Muscle of back (tissue), 11 donors: ENCODE results near the gene VWF. TPM values are rescaled to one million over a fixed set of nuclear protein-coding genes. Genes with fewer than 3 reads are reported as not detected.
A peak's percentile ranks its signal among the peaks of the same experiment; 100 is the strongest.
"Not testable (repeated sequence)": the region's sequence is repeated elsewhere in the genome, so short reads cannot be mapped to it uniquely, and the experiment has no call there.

Source experiments
- DNase-seq, 3 donors: peaks; one replicate each; pipeline versions ENCODE4 v3.0.0 to v3.0.0-alpha.2; 2013
- polyA plus RNA-seq, 10 donors: library from polyadenylated mRNA; unstranded; fragments of 120-200 nt; gene quantifications; one replicate each; pipeline ENCODE4 v1.2.1, GENCODE V29; 2013; ENCODE audit not compliant: insufficient read length in 10 of 10

Gene VWF
- polyA plus RNA-seq, 10 donors: 45.0 to 94.1 (median 61.6) TPM

GRCh38 chr12:6146509-6146908 is 22.0 kb upstream of the VWF start:
- DNase-seq: no peak

GRCh38 chr12:6145564-6145963 is 21.1 kb upstream of the VWF start:
- DNase-seq: no peak

GRCh38 chr12:6143303-6143675 is 18.8 kb upstream of the VWF start:
- no peak for DNase-seq

- not testable (repeated sequence) for DNase-seq
Observed at GRCh38 chr12:6142368-6143302, 18.2 kb upstream of the VWF start.

GRCh38 chr12:6141731-6142367 is 17.4 kb upstream of the VWF start:
- DNase-seq: not testable (repeated sequence)

- DNase-seq: peak in 1 of 3 donors; percentile 37
Observed at GRCh38 chr12:6140651-6141447, 16.4 kb upstream of the VWF start.

- no peak for DNase-seq
Observed at GRCh38 chr12:6135071-6135470, 10.6 kb upstream of the VWF start.

- no peak for DNase-seq
Observed at GRCh38 chr12:6133642-6134041, 9.2 kb upstream of the VWF start.

- no peak for DNase-seq
Observed at GRCh38 chr12:6132496-6132895, 8.0 kb upstream of the VWF start.

- peak in 1 of 3 donors; percentile 33 for DNase-seq
Observed at GRCh38 chr12:6125310-6125608, 789 bp upstream of the VWF start.

GRCh38 chr12:6123258-6123657 is 1.2 kb downstream of the VWF start:
- no peak for DNase-seq

GRCh38 chr12:6122201-6122600 is 2.3 kb downstream of the VWF start:
- no peak for DNase-seq

- DNase-seq: no peak
Observed at GRCh38 chr12:6120796-6121473, 3.5 kb downstream of the VWF start.

GRCh38 chr12:6118891-6119568 is 5.4 kb downstream of the VWF start:
- no peak for DNase-seq

GRCh38 chr12:6116471-6117021 is 7.9 kb downstream of the VWF start:
- peak in 1 of 3 donors; percentile 31 for DNase-seq

- DNase-seq: no peak
Observed at GRCh38 chr12:6115389-6115788, 9.1 kb downstream of the VWF start.

GRCh38 chr12:6114476-6114870 is 10.0 kb downstream of the VWF start:
- DNase-seq: no peak

- no peak for DNase-seq
Observed at GRCh38 chr12:6113691-6114475, 10.6 kb downstream of the VWF start.

GRCh38 chr12:6112004-6112403 is 12.5 kb downstream of the VWF start:
- no peak for DNase-seq

GRCh38 chr12:6110006-6110405 is 14.5 kb downstream of the VWF start:
- no peak for DNase-seq
